Measurements from ENCODE around the gene CFAP45.

Gene CFAP45

GRCh38 chr1:159923203-159924024 lies 23.4 kb upstream of the CFAP45 start:
- no peaks in the 10 kb centered on the region for H3K27me3 ChIP-seq (ENCODE audit: insufficient read depth, low read length)
- peaks cover 25% of the 10 kb centered on the region; the same call in 1 of the 2 replicates for H3K36me3 ChIP-seq (ENCODE audit: insufficient read depth, low read length)
- H3K9me2 ChIP-seq (ENCODE audit: low read depth, low read length) = no peaks in the 10 kb centered on the region
- peak overlapping the region; percentile 84 for H3K4me2 ChIP-seq (ENCODE audit: low read length)
- H2AFZ ChIP-seq (ENCODE audit: low read length) = no peak overlapping the region
- H3K79me2 ChIP-seq (ENCODE audit: insufficient read depth, low read length) = no peaks in the 10 kb centered on the region
- H3K4me1 ChIP-seq (ENCODE audit: insufficient read depth, low read length, severe bottlenecking) = peaks cover 50% of the 10 kb centered on the region
- H3K4me3 ChIP-seq (ENCODE audit: low read depth, low read length, poor library complexity, severe bottlenecking) = peak overlapping the region; percentile 79
- TF ChIP-seq EZH2 (IDR thresholded peaks at IDR 0.05; ENCODE audit: borderline replicate concordance, low read length) (no peak), CTCF (IDR thresholded peaks at IDR 0.05; ENCODE audit: low read length) (no peak)
- H3K9ac ChIP-seq (ENCODE audit: low read length) = peak overlapping the region; percentile 74; the same call in 1 of the 2 replicates
- no peaks in the 10 kb centered on the region for H3K9me3 ChIP-seq (ENCODE audit: low read length)
- H3K27ac ChIP-seq (ENCODE audit: low read depth, low read length, poor library complexity, severe bottlenecking) = peak overlapping the region; percentile 87
- H4K20me1 ChIP-seq (ENCODE audit: insufficient read depth, low read length) = no peaks in the 10 kb centered on the region
- no peaks in the 10 kb centered on the region for H3F3A ChIP-seq (ENCODE audit: insufficient read depth, low read length)

- Histone ChIP-seq H3K4me2 (ENCODE audit: low read length) (peak overlapping the region; percentile 84), H3K9me3 (ENCODE audit: low read length) (no peaks in the 10 kb centered on the region), H3F3A (ENCODE audit: insufficient read depth, low read length) (no peaks in the 10 kb centered on the region), H3K27me3 (ENCODE audit: insufficient read depth, low read length) (no peaks in the 10 kb centered on the region), H3K4me1 (ENCODE audit: insufficient read depth, low read length, severe bottlenecking) (peaks cover 50% of the 10 kb centered on the region), H3K79me2 (ENCODE audit: insufficient read depth, low read length) (no peaks in the 10 kb centered on the region), H3K4me3 (ENCODE audit: low read depth, low read length, poor library complexity, severe bottlenecking) (peak overlapping the region; percentile 79), H4K20me1 (ENCODE audit: insufficient read depth, low read length) (no peaks in the 10 kb centered on the region), H3K9ac (ENCODE audit: low read length) (peak overlapping the region; percentile 37; the same call in 1 of the 2 replicates), H3K9me2 (ENCODE audit: low read depth, low read length) (no peaks in the 10 kb centered on the region), H3K27ac (ENCODE audit: low read depth, low read length, poor library complexity, severe bottlenecking) (peak overlapping the region; percentile 87), H3K36me3 (ENCODE audit: insufficient read depth, low read length) (peaks cover 29% of the 10 kb centered on the region; the same call in 1 of the 2 replicates), H2AFZ (ENCODE audit: low read length) (no peak overlapping the region)
- TF ChIP-seq EZH2 (IDR thresholded peaks at IDR 0.05; ENCODE audit: borderline replicate concordance, low read length) = no peak
- TF ChIP-seq CTCF (IDR thresholded peaks at IDR 0.05; ENCODE audit: low read length) = no peak
Measured at GRCh38 chr1:159922511-159923202, 22.7 kb upstream of the CFAP45 start.

- peaks cover 50% of the 10 kb centered on the region for H3K4me1 ChIP-seq (ENCODE audit: insufficient read depth, low read length, severe bottlenecking)
- no peak overlapping the region for H2AFZ ChIP-seq (ENCODE audit: low read length)
- H3K9me3 ChIP-seq (ENCODE audit: low read length) = no peaks in the 10 kb centered on the region
- H3K4me3 ChIP-seq (ENCODE audit: low read depth, low read length, poor library complexity, severe bottlenecking) = peak overlapping the region; percentile 79
- no peaks in the 10 kb centered on the region for H3F3A ChIP-seq (ENCODE audit: insufficient read depth, low read length)
- H3K9me2 ChIP-seq (ENCODE audit: low read depth, low read length) = no peaks in the 10 kb centered on the region
- H3K27me3 ChIP-seq (ENCODE audit: insufficient read depth, low read length) = no peaks in the 10 kb centered on the region
- peaks cover 33% of the 10 kb centered on the region; the same call in 1 of the 2 replicates for H3K36me3 ChIP-seq (ENCODE audit: insufficient read depth, low read length)
- no peaks in the 10 kb centered on the region for H4K20me1 ChIP-seq (ENCODE audit: insufficient read depth, low read length)
- peak overlapping the region; percentile 37; the same call in 1 of the 2 replicates for H3K9ac ChIP-seq (ENCODE audit: low read length)
- H3K4me2 ChIP-seq (ENCODE audit: low read length) = peak overlapping the region; percentile 84
- H3K27ac ChIP-seq (ENCODE audit: low read depth, low read length, poor library complexity, severe bottlenecking) = peak overlapping the region; percentile 87
- no peak for TF ChIP-seq EZH2 (IDR thresholded peaks at IDR 0.05; ENCODE audit: borderline replicate concordance, low read length)
- no peak for TF ChIP-seq CTCF (IDR thresholded peaks at IDR 0.05; ENCODE audit: low read length)
- no peaks in the 10 kb centered on the region for H3K79me2 ChIP-seq (ENCODE audit: insufficient read depth, low read length)
Measured at GRCh38 chr1:159921700-159922504, 21.9 kb upstream of the CFAP45 start.
